H1 (cell line): ENCODE results near the gene KCND3. TPM values are rescaled to one million over a fixed set of nuclear protein-coding genes. Genes with fewer than 3 reads are reported as not detected.

Experiments used
- CHD2 ChIP-seq: IDR thresholded peaks from 2 replicates; pipeline ENCODE4 v1.6.1; 2012; ENCODE audit warnings: low read length, improper control_type of control experiment
- CHD7 ChIP-seq: fragments of 300-600 bp; sonication (generic); IDR thresholded peaks from 2 replicates; pipeline ENCODE4 v1.7.1; 2012; ENCODE audit warnings: low read length, moderate library complexity, mild to moderate bottlenecking, inconsistent platforms; ENCODE audit not compliant: insufficient replicate concordance
- polyA plus RNA-seq, 7 experiments: library from polyadenylated mRNA; depleted of rRNA in 3 of 7; stranded (reverse) in 5 of 7; unstranded in 2 of 7; fragments of >200 nt in 5 of 7; fragments of 200-250 nt in 2 of 7; gene quantifications; 1 replicate in 5 of 7; 2 replicates in 1 of 7; 4 replicates in 1 of 7; pipeline versions ENCODE4 v1.2.1 to v1.2.3, GENCODE V29; 2011 to 2013; ENCODE audit warnings: missing spikeins in 2 of 7, mixed read lengths in 2 of 7
- total RNA-seq: library from RNA; stranded (reverse); fragmentation: NEBNext Ultra II Directional; extraction: Animal tissue kit (Norgen Biotek cat#: 25700); gene quantifications from 2 replicates; pipeline ENCODE4 v1.2.1, GENCODE V29; 2021

Gene KCND3
- total and polyA plus RNA-seq, 2 of the 8 experiments (the other 6 are each of a cell fraction or from before 2014, with no cell fraction given), result 0.14 to 0.48 TPM

DNA sequence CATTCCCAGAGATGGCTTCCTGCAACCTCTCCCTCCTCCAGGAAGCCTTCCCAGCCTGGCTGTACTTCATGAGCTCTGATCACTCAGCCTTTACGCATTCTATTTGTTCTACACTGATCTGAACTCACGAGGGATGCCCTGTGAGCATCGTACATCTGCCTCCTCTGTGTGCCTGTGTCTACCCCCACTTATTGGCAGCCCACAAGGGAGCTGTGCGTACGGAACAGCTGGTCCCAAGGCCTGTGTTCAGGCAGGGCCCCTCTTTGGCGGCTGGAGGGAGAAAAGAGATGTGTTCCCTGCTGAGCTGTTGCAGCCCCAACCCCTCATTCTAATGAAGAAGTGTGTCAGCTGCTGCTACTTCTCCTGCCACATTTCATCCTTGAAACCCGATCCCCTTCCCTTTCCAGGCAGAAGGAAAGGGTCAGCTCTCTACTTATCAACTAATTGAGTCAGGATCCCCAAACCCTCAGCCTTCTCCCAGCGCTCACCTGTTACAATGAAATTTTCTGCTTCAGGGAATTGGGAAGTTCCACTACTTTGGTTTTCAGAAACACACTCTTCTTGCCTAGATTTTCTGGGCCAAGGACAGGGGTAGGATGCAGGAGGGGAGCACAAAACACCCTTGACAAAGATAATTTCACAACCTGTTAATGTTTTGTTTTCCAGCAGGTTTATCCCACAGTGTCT is 253.5 kb downstream of the KCND3 start (continued):
- no peak for TF ChIP-seq CHD7
- no peak for TF ChIP-seq CHD2
